ENCODE measurements around the gene UQCRC1.

The UQCRC1 gene

DNA sequence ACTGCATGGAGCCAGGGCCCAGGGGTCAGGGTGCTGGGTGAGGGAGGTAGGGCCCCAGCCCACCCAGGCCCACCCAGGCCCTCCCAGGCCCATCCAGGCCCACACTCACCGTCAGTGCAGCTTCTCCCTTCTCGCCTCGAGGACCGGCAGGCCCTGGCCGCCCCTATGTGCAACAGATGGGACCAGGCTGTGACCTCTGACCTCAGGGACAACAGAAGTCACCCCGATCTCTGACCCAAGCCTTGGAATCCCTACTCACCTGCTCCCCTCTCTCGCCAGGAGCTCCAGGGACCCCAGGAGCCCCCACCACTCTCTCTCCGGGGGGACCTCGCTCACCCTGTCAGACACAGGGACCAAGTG, 43.1 kb downstream of the UQCRC1 start:
- DNase-seq (ENCODE audit: extremely low spot score) = no peak
- CTCF ChIA-PET = interaction anchor here (1.0 to 1.8 kb wide), 3 partner anchors 8 to 130 kb away, joined by 3 to 11 read pairs (median 8); partner anchors contain the start of gene SLC26A6
- POLR2A ChIA-PET = no interaction called here
- TF ChIP-seq, protein P1, sequence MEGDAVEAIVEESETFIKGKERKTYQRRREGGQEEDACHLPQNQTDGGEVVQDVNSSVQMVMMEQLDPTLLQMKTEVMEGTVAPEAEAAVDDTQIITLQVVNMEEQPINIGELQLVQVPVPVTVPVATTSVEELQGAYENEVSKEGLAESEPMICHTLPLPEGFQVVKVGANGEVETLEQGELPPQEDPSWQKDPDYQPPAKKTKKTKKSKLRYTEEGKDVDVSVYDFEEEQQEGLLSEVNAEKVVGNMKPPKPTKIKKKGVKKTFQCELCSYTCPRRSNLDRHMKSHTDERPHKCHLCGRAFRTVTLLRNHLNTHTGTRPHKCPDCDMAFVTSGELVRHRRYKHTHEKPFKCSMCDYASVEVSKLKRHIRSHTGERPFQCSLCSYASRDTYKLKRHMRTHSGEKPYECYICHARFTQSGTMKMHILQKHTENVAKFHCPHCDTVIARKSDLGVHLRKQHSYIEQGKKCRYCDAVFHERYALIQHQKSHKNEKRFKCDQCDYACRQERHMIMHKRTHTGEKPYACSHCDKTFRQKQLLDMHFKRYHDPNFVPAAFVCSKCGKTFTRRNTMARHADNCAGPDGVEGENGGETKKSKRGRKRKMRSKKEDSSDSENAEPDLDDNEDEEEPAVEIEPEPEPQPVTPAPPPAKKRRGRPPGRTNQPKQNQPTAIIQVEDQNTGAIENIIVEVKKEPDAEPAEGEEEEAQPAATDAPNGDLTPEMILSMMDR (IDR thresholded peaks at IDR 0.05; ENCODE audit: control extremely low read depth, extremely low read depth, low read depth, missing control alignments) = no peak

DNA sequence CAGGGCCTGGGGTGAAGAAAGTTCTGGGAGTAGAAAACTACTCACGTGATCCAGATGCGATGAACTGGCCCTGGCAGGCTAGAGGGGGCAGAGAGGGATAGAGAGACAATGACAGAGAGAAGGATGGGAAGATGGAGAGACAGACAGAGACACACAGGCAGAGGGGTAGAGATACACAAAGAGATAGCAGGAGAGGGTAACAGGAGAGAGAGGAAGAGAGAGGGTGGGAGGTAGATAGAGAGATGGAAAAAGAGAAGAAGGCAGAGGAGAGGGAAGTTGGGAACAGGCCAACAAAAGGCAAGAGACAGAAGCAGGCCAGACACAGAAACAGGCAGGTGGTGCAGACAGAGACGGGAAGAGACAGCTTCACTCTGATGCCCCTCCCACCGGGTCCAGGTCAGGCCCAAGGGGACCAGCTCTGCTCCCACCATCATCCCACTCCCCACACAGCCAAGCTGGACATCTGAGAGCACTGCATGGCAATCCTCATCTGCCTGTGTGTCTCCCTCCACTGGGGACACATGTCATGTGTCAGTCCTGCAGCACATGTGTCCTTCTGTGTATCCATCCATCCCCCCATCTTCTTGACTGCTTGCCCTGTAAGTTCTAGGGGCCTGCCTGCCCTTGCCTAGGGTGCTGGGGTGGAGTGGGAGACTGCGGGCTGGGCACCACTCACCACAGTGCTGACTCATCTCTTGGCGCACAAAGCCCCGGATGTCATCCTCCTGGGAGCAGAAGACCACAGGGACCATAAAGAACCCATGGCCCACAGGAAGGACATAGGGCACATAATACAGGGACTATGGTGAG, 43.6 kb downstream of the UQCRC1 start:
- ChIA-PET POLR2A (no interaction called here), CTCF (interaction anchor here (1.0 to 1.8 kb wide), 3 partner anchors 8 to 130 kb away, joined by 3 to 11 read pairs (median 8); partner anchors contain the start of gene SLC26A6)
- no peak for DNase-seq (ENCODE audit: extremely low spot score)
- TF ChIP-seq, protein P1 (IDR thresholded peaks at IDR 0.05; ENCODE audit: control extremely low read depth, extremely low read depth, low read depth, missing control alignments) = no peak

DNA sequence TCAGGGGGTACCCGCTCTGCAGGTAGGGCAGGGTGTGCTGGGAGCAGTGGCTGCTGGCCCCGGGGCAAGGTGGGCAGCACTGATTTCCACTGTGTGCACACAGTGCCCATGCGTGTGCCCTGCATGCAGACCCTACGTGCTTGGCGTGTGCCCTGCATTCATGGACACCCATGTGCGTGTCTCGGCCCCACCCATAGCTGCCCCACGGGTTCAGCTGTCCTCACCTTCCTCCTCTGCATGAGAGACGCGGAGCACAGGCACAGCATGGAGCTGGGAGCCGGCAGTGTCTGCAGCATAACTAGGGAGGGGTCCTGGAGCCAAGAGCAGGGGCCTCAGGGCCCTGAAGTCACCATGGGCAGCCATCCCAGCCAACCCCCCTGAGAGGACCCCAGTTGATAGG, 44.3 kb downstream of the UQCRC1 start:
- TF ChIP-seq, protein P1 (IDR thresholded peaks at IDR 0.05; ENCODE audit: control extremely low read depth, extremely low read depth, low read depth, missing control alignments) = no peak
- ChIA-PET POLR2A (no interaction called here), CTCF (no interaction called here)
- no peak for DNase-seq (ENCODE audit: extremely low spot score)

DNA sequence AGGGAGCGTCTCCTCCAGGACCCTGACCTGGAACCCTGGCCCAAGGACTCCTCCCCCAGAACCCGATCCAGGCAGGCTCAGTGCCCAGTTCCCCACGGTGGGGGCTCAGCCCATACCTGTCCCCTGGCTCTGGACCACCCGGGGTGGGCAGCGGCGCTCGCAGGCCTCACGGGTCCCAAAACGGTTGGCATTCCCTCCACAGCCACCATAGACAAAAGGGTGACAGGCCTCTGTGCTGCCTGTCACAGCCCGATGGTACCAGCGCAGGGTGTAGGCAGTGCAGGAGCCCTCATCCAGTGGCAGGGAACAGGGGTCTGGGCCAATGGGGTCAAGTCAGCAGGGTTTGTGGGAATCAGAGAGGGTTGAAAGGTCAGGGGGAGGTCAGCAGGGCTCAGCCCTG, 44.8 kb downstream of the UQCRC1 start:
- DNase-seq (ENCODE audit: extremely low spot score) = no peak
- CTCF ChIA-PET = no interaction called here
- TF ChIP-seq, protein P1 (IDR thresholded peaks at IDR 0.05; ENCODE audit: control extremely low read depth, extremely low read depth, low read depth, missing control alignments) = no peak
- POLR2A ChIA-PET = no interaction called here

DNA sequence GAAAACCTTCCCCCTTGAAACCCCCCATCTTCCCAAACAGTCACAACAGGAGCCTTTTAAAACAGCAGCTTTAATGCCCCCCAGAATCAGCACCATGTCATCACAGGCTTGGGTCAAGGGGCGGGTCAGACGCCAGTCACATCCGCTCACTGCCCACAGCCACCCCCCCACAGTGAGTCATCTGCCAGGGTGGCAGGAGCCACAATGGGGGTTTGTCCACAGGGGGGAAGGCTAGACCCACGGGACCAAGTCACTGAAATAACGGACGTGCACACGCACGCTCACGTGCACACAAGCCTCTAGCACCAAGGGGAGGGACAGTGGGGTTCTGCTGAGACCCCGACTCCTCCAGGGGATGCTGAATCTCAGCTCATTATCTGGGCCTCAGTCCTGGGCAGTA, 45.4 kb downstream of the UQCRC1 start:
- ChIA-PET POLR2A (interaction anchor here (0.6 kb wide), 1 partner anchor 443 kb away, joined by 3 read pairs; the partner anchor contains the start of gene WDR6), CTCF (interaction anchor here (1.1 to 1.3 kb wide), 2 partner anchors 128 to 156 kb away, joined by 3 to 4 read pairs; no protein-coding TSS in a partner anchor)
- TF ChIP-seq, protein P1 (IDR thresholded peaks at IDR 0.05; ENCODE audit: control extremely low read depth, extremely low read depth, low read depth, missing control alignments) = no peak
- DNase-seq (ENCODE audit: extremely low spot score) = no peak

DNA sequence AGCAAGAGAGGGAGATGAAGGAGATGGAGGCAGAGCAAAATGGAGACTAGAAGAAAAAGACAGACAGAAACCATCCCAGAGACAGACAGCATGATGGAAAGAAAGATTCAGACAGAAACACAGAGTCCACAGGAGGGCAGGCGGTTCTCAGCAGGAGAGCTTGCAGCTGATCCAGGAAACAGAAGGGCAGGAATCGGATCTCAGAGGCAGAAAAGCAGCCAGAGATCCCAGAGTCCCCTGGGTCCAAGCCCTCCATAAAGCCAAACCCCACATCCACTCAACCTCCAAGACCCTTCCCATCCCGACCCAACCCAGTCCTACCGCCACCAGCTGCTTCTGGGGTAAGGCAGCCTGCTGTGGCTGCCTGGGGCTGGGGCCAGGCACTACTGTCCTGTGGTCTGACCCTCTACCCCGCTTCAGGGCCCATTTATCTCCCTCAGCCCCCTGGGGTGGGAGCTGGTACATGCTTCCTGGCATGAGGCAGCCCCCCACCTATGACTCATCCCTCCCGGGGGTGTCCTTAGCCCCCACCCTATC, 46.0 kb downstream of the UQCRC1 start, which contains the start of gene UCN2:
Gene UCN2, minus strand, starts transcription at position 400 of the 537 bp plus-strand sequence. CDS start 657 bp downstream, outside the sequence.
- TF ChIP-seq, protein P1 (IDR thresholded peaks at IDR 0.05; ENCODE audit: control extremely low read depth, extremely low read depth, low read depth, missing control alignments) = no peak
- no peak for DNase-seq (ENCODE audit: extremely low spot score)
- POLR2A ChIA-PET = interaction anchor here (0.6 kb wide), 1 partner anchor 444 kb away, joined by 3 read pairs; the partner anchor contains the start of gene WDR6
- CTCF ChIA-PET = interaction anchor here (1.1 to 1.4 kb wide), 3 partner anchors 14 to 156 kb away, joined by 3 to 4 read pairs (median 4); no protein-coding TSS in a partner anchor

Data from GM10248 (cell line).